Mesodermal cell (in vitro differentiated cells): ENCODE measurements around the gene POFUT2.
A peak's percentile ranks its signal among the peaks of the same experiment; 100 is the strongest.
"Not testable (repeated sequence)": the region's sequence is repeated elsewhere in the genome, so short reads cannot be mapped to it uniquely, and the experiment has no call there.

Experiments
- H3K27ac ChIP-seq: 2 replicates; pipeline ENCODE4 v1.7.0; 2013; ENCODE audit warnings: mild to moderate bottlenecking, low read depth, low read length, moderate library complexity; ENCODE audit not compliant: severe bottlenecking
- H3K36me3 ChIP-seq: 2 replicates; pipeline ENCODE4 v1.7.1; 2013; ENCODE audit warnings: mild to moderate bottlenecking, low read length, moderate library complexity; ENCODE audit not compliant: control insufficient read depth, insufficient read depth
- H3K4me1 ChIP-seq: one replicate; pipeline ENCODE4 v1.7.1; 2013; ENCODE audit warnings: mild to moderate bottlenecking, low read length; ENCODE audit not compliant: insufficient read depth, control insufficient read depth, poor library complexity, severe bottlenecking
- H3K4me3 ChIP-seq: 2 replicates; pipeline ENCODE4 v1.7.0; 2013; ENCODE audit warnings: low read length, control low read depth, mild to moderate bottlenecking; ENCODE audit not compliant: insufficient read depth, poor library complexity, severe bottlenecking; ENCODE audit errors: extremely low read depth
- H3K9me3 ChIP-seq: 2 replicates; pipeline ENCODE4 v1.7.1; 2013; ENCODE audit warnings: mild to moderate bottlenecking, low read length, moderate library complexity; ENCODE audit not compliant: control insufficient read depth
- WGBS, 2 experiments: methylation state at CpG; one replicate each; pipeline ENCODE4 v1.1.5; 2013; ENCODE audit warnings: missing lambda C conversion rate in 2 of 2; ENCODE audit not compliant: insufficient coverage in 2 of 2; 5-methylcytosine and 5-hydroxymethylcytosine counted together

Gene POFUT2

GRCh38 chr21:45308194-45309068 is 20.7 kb upstream of the POFUT2 start:
- H3K4me1 ChIP-seq, result peaks cover 40% of the 10 kb centered on the region
- no peak overlapping the region for H3K4me3 ChIP-seq
- 88% methylated on average over 20 of the region's 27 CpGs for WGBS, 2 experiments
- H3K27ac ChIP-seq, result no peak overlapping the region
- no peaks in the 10 kb centered on the region for H3K36me3 ChIP-seq
- H3K9me3 ChIP-seq, result no peaks in the 10 kb centered on the region

DNA sequence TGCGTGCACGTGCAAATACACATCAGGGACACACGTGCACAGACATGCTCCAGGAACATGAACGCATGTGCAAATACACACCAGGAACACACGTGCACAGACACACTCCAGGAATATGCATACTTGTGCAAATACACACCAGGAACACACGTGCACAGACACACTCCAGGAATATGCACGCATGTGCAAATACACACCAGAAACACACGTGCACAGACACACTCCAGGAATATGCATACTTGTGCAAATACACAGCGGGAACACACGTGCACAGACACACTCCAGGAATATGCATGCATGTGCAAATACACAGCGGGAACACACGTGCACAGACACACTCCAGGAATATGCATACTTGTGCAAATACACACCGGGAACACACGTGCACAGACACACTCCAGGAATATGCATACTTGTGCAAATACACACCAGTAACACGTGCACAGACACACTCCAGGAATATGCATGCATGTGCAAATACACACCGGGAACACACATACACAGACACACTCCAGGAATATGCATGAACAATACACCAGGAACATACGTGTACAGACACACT is 20.0 kb upstream of the POFUT2 start:
- not testable (repeated sequence) for H3K9me3 ChIP-seq, H3K36me3 ChIP-seq, H3K4me3 ChIP-seq
- H3K4me1 ChIP-seq, result peaks cover 39% of the 10 kb centered on the region
- WGBS, 2 experiments, result 95 to 98% methylated on average over 16 to 17 of the region's 17 CpGs
- H3K27ac ChIP-seq, result peak overlapping the region; percentile 76

DNA sequence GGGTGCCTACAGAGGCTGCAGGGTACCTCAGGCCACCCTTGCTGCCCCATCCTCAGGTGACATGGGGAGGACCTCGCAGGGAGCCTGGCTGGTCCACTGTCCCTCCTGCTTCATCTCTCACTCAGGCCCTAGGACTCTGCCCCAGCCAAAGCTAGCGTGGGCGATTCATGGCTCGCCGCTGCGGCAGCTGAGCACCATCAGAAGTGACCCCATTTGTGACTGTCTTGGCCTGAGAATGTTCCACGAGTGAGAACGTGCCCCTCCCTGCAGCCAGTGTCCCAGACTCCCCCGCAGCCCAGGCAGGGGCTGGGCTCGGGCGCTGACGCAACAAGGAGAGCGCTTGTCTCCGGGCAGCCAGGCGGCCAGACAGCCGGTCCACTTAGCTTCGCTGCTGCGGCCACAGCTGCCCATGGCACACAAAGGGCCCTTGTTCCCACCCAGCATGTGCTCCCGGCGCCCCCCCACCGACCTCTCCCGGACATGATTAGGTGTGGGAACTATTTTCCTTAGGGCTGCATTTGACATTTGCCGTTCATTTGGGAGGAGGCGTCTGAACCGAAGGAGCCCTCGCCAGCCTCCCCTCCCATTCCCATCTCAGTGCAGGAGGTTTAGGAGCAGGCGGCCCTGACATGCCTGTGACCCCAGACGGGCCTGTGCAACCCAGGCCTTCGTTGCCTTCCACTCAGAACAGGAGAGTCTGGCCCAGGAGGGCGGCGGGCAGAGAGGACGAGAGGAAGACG is 19.3 kb upstream of the POFUT2 start:
- 80 to 86% methylated on average over 30 to 33 of the region's 33 CpGs for whole genome bisulfite sequencing, 2 experiments

GRCh38 chr21:45306453-45306831 is 18.7 kb upstream of the POFUT2 start:
- 93 to 94% methylated on average over 9 to 14 of the region's 18 CpGs for WGBS, 2 experiments
- H3K9me3 ChIP-seq, result no peaks in the 10 kb centered on the region
- no peaks in the 10 kb centered on the region for H3K36me3 ChIP-seq
- H3K4me1 ChIP-seq, result peaks cover 52% of the 10 kb centered on the region
- no peak overlapping the region for H3K4me3 ChIP-seq
- H3K27ac ChIP-seq, result peak overlapping the region; percentile 76

More for the DNA sequence above, 19.3 kb upstream of the POFUT2 start:
- no peaks in the 10 kb centered on the region for H3K9me3 ChIP-seq
- H3K36me3 ChIP-seq, result no peaks in the 10 kb centered on the region
- H3K4me1 ChIP-seq, result peaks cover 46% of the 10 kb centered on the region
- H3K4me3 ChIP-seq, result no peak overlapping the region
- H3K27ac ChIP-seq, result peak overlapping the region; percentile 76

GRCh38 chr21:45305836-45306235 is 18.1 kb upstream of the POFUT2 start:
- Histone ChIP-seq H3K4me3 (no peak overlapping the region), H3K4me1 (peaks cover 58% of the 10 kb centered on the region), H3K36me3 (no peaks in the 10 kb centered on the region), H3K27ac (no peak overlapping the region), H3K9me3 (no peaks in the 10 kb centered on the region)
- WGBS, 2 experiments, result 90 to 91% methylated on average over 5 to 6 of the region's 9 CpGs

DNA sequence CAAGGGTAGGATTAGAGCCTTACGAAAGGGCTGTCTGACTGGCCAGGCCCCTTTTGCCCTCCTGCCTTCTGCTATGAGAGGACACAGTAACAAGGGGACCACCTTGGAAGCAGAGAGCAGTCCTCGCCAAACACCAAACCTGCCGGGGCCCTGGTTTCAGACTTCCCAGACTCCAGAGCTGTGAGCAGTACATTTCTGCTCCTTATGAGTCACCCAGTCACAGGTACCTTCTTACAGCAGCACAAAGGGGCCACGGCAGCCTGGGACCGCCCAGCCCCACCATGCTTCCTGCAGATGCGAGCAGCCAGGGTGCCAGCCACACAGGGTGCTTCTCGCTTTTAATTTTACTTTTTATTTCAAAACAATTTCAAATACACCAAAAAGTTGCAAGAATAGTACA is 17.2 kb upstream of the POFUT2 start:
- WGBS, 2 experiments, result 87 to 92% methylated on average over 5 to 6 of the region's 7 CpGs
- H3K27ac ChIP-seq, result no peak overlapping the region
- H3K36me3 ChIP-seq, result peaks cover 3% of the 10 kb centered on the region
- peaks cover 64% of the 10 kb centered on the region for H3K4me1 ChIP-seq
- H3K9me3 ChIP-seq, result no peaks in the 10 kb centered on the region
- H3K4me3 ChIP-seq, result no peak overlapping the region

DNA sequence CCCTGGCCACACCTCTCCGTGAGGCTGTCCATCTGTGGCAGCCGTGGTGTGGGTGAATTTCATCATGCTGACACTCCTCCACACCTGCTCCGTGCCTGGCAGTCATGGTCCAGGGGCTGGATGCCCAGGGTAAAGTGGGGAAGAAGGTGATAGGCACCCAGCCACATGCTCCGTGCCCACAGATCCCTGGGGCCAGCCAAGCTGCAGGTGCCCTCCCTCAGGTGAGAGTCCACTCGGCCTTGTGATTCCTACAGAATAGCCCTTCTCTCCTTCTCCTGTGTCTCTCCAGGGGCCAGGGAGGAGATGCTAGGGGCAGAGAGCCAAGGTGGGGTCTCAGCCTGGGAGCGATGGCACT is 16.8 kb upstream of the POFUT2 start:
- Histone ChIP-seq H3K4me1 (peaks cover 64% of the 10 kb centered on the region), H3K4me3 (no peak overlapping the region), H3K27ac (no peak overlapping the region), H3K36me3 (peaks cover 3% of the 10 kb centered on the region), H3K9me3 (no peaks in the 10 kb centered on the region)
- 92 to 100% methylated on average over 1 to 2 of the region's 6 CpGs for WGBS, 2 experiments

DNA sequence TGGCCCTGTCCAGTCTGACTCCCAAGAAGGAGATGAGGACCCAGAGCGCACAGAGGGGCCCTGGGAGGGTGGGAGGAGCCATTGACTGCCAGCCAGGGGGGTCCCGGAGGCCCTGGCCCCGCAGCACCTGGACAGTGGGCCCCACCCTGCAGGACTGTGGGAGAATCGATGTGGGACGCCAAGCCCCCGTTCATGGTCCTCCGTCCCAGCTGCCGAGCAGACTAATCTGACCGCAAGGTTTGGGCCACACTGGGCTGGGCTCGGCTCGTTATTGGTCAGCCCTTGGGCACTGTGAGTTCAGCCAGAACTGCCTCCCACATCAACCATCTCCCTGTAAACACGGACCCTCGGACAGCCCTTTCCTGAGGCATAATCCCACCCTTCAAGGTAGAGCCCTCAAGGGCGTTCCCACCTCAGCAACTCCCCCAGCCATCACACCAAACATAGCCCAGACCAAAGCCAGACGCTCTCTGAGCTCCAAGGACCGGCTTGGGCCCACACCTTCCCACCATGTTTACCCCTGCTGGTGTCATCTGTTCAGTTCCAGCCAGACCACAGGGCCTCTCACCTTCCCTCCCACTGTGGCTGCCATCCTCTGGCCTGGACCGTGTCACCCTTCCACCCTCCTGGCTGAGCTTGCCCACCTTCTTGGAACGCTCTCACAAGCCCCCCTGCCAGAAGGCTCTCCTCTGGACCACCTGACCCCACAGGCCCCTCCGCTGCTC is 16.2 kb upstream of the POFUT2 start:
- H3K36me3 ChIP-seq, result peaks cover 3% of the 10 kb centered on the region
- no peak overlapping the region for H3K4me3 ChIP-seq
- H3K27ac ChIP-seq, result no peak overlapping the region
- no peaks in the 10 kb centered on the region for H3K9me3 ChIP-seq
- WGBS, 2 experiments, result 94 to 95% methylated on average over 16 to 17 of the region's 19 CpGs
- peaks cover 65% of the 10 kb centered on the region for H3K4me1 ChIP-seq

- 93 to 96% methylated on average over 18 to 21 of the region's 21 CpGs for WGBS, 2 experiments
- H3K27ac ChIP-seq, result no peak overlapping the region
These were observed 15.5 kb upstream of the POFUT2 start for GRCh38 chr21:45303091-45303615.

More at GRCh38 chr21:45303091-45303615, 15.5 kb upstream of the POFUT2 start:
- H3K36me3 ChIP-seq, result peaks cover 3% of the 10 kb centered on the region
- no peak overlapping the region for H3K4me3 ChIP-seq
- H3K9me3 ChIP-seq, result no peaks in the 10 kb centered on the region
- H3K4me1 ChIP-seq, result peaks cover 58% of the 10 kb centered on the region
